ENCODE data around the gene DLL3.

Gene DLL3

GRCh38 chr19:39515551-39516191 is 16.9 kb downstream of the DLL3 start:
- no peak for DNase-seq (ENCODE audit: low read depth in 2 of 3, low spot score in 2 of 3)

GRCh38 chr19:39516270-39516669 is 17.5 kb downstream of the DLL3 start:
- DNase-seq (ENCODE audit: low read depth in 2 of 3, low spot score in 2 of 3), result no peak

- no peak for DNase-seq (ENCODE audit: low read depth in 2 of 3, low spot score in 2 of 3)
Measured at GRCh38 chr19:39517432-39517831, 18.7 kb downstream of the DLL3 start.

GRCh38 chr19:39518458-39518857 is 19.7 kb downstream of the DLL3 start:
- DNase-seq (ENCODE audit: low read depth in 2 of 3, low spot score in 2 of 3), result no peak

GRCh38 chr19:39518975-39519374 is 20.2 kb downstream of the DLL3 start:
- DNase-seq (ENCODE audit: low read depth in 2 of 3, low spot score in 2 of 3), result no peak

DNA sequence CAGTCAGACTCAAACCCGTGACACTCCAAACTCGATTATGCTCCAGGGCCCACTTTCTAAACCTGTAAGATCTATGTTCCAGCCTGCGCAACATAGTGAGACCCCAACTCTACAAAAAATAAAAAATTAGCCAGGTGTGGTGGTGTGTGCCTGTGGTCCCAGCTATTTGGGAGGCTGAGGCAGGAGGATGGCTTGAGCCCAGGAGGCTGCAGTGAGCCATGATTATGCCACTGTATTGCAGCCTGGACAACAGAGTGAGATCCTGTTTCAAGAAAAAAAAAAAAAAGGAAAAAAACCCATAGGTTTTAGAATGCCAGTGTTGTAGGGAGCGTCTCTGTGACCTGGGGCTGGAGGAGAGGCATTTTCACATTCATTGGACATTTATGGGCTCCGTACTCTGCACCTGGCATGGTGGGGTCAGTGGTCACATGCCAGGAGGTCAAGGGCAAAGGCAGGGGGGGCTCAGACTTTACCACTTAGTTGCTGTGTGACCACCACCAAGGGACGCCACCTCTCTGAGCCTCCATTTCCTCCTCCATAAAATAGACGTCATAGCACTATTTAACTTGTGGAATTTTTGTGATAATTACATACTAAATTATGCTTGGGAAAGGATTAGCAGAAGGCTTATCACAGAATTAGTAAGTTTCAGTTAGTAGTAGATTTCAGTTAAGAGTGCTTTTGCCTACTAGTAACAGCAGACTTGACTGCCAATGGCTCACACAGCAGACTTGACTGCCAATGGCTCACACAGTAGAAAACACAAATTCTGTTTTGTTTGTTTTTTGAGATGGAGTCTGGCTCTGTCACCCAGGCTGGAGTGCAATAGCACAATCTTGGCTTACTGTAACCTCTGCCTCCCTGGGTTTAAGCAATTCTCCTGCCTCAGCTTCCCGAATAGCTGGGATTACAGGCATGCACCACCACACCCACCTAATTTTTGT is 22.1 kb downstream of the DLL3 start:
- DNase-seq (ENCODE audit: low read depth in 2 of 3, low spot score in 2 of 3), result no peak

DNA sequence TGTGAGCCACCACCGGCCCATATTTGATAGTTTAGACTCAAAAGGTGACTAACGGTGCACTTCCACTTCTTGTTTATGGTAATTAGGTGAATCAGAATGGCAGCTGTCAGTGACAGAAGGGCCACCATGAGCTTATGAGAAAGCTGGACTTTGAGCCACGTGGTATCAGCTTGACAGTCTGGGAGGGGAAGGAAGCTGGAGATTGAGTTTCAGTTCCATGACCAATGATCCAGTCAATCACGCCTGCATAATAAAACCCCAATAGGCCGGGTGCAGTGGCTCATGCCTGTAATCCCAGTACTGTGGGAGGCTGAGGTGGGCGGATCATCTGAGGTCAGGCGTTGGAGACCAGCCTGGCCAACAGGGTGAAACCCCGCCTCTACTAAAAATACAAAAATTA is 25.7 kb downstream of the DLL3 start:
- DNase-seq (ENCODE audit: low read depth in 2 of 3, low spot score in 2 of 3), result no peak

GRCh38 chr19:39525205-39525604 is 26.5 kb downstream of the DLL3 start:
- DNase-seq (ENCODE audit: low read depth in 2 of 3, low spot score in 2 of 3), result no peak

DNA sequence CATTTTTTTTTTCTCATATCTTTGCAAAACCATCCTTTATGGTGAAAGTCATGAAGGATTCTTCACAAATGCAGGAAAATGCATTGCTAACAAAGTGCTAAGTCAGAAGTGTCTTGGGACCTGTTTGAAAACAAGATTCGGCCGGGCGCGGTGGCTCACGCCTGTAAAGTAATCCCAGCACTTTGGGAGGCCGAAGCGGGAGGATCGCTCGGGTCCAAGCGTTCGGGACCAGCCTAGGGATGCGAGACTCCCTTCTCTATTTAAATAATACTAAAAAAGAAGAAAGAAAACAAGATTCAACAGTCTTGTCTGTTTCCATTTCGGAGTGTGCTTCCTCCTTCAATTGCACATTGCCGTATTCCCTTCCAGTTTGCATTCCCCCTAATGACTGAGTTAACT is 33.1 kb downstream of the DLL3 start:
- no peak for DNase-seq (ENCODE audit: low read depth in 2 of 3, low spot score in 2 of 3)

GRCh38 chr19:39532233-39533002 is 33.7 kb downstream of the DLL3 start, which contains the start of gene EID2B:
Gene EID2B, minus strand, starts transcription at chr19:39532852. Its CDS starts 50 bp downstream, at chr19:39532802.
- peak; percentile 89 to 92 (median 91) for DNase-seq (ENCODE audit: low read depth in 2 of 3, low spot score in 2 of 3)

DNA sequence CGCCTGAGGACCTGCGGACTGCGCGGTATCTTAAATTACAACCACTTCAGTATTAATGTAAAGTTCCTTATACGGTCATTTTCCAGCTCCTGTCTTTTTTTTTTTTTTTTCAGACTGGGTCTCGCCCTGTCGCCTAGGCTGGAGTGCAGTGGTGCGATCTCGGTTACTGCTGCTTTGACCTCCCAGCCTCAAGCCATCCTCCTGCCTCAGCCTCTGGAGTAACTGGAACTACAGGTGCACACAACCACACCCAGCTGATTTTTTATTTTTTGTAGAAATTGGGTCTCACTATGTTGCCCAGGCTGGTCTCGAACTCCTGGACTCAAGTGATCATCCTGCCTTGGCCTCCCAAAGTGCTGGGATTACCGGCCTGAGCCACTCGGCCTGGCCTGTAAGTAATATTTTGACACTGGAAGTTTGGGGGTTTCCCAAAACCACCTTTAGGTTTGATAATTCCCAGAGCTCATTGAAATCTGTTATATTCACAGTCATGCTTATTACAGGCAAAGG is 34.3 kb downstream of the DLL3 start:
- no peak for DNase-seq (ENCODE audit: low read depth in 2 of 3, low spot score in 2 of 3)

GRCh38 chr19:39533791-39534190 is 35.0 kb downstream of the DLL3 start:
- DNase-seq (ENCODE audit: low read depth in 2 of 3, low spot score in 2 of 3), result no peak

DNA sequence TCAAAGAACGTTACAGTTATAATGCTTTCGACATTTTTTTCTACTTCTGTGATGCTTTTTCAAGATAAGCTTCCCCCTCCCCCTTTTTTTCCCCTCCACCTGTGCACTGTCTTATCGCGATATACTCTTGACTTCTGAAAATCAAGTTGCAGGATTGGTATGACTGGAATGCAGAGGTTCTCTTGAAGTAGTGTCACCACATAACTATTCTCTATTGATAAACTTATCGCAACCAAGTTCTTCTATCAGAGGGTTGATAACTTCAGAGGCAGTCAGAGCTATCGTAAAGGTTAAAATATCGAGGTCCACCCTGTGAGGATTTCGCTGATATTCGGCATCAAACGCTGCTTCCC is 40.4 kb downstream of the DLL3 start:
- DNase-seq (ENCODE audit: low read depth in 2 of 3, low spot score in 2 of 3), result no peak

GRCh38 chr19:39539518-39540332 is 41.0 kb downstream of the DLL3 start, which contains the start of gene EID2:
Gene EID2, minus strand, starts transcription at chr19:39540161. Its CDS starts 82 bp downstream, at chr19:39540079.
- DNase-seq (ENCODE audit: low read depth in 2 of 3, low spot score in 2 of 3), result peak; percentile 88 to 98 (median 95)

DNA sequence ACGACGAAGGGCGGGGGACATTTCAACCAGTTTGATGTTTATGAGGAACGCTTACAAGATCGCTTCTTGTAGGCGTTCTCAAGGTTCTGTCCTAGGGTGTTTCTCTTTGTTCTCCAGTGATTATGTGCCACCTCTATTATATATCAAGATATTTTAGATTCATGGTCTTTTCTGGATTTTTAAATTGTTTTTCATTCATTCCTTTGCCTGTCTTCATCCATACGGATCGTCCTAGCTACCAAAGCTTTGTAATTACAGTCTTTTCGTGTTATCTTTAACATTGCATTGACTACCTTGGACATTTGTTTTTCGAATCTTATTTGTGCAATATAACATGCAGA is 41.6 kb downstream of the DLL3 start:
- no peak for DNase-seq (ENCODE audit: low read depth in 2 of 3, low spot score in 2 of 3)

DNA sequence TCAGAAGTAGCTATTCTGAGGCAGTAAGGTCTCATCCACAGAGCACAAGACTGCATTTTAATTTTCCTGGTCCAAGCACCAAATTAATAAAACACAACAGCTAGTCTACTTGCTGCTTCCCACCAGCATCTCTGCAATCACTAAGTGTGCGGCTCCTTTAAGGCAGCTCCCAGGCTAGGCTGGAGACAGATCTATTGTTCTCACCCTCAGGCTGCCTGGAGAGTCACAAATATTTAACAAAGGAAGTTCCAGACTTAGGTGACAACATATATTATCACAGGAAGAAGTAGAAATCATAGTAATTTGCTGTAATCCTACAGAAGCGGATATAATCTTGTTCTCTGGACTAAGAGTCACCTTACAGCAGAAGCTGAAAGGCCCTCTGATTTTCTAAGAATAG is 43.5 kb downstream of the DLL3 start:
- DNase-seq (ENCODE audit: low read depth in 2 of 3, low spot score in 2 of 3), result no peak

GRCh38 chr19:39543477-39543857 is 44.7 kb downstream of the DLL3 start:
- no peak for DNase-seq (ENCODE audit: low read depth in 2 of 3, low spot score in 2 of 3)

GRCh38 chr19:39544226-39544903 is 45.6 kb downstream of the DLL3 start:
- DNase-seq (ENCODE audit: low read depth in 2 of 3, low spot score in 2 of 3), result no peak

DNA sequence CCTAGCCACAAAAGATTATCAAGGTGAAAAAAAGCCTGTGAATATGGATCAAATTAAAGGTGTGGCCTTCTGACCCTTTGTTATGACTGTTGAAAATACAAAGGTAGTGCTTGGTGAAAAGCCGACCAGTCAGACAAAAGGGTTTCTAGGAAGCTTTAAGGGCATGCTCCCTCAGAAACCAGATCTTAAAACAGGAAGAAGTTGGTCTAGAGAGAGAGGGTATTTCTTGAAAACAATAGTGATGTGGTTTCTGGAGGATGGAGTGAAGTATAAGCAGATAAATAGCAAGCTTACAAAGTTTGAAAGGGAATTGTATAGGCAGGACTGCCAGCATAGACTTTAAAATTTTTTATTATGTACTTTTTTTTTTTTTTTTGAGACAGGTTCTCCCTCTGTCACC is 46.2 kb downstream of the DLL3 start:
- DNase-seq (ENCODE audit: low read depth in 2 of 3, low spot score in 2 of 3), result no peak

- no peak for DNase-seq (ENCODE audit: low read depth in 2 of 3, low spot score in 2 of 3)
Measured at GRCh38 chr19:39546599-39546998, 47.9 kb downstream of the DLL3 start.
